KOPT-K1 (cell line): ENCODE results near the gene C18orf54.
"Not testable (repeated sequence)": the region's sequence is repeated elsewhere in the genome, so short reads cannot be mapped to it uniquely, and the experiment has no call there.

ENCODE experiments used
- H3K27ac ChIP-seq: fragments of 200-600 bp; sonication (generic); 2 replicates; pipeline ENCODE4 v1.5.1; 2016; ENCODE audit warnings: antibody characterized with exemption, mild to moderate bottlenecking, low read depth, low read length; ENCODE audit not compliant: poor library complexity, severe bottlenecking
- H3K36me3 ChIP-seq: fragments of 200-600 bp; sonication (generic); 2 replicates; pipeline ENCODE4 v1.5.1; 2017; ENCODE audit warnings: antibody characterized with exemption, mild to moderate bottlenecking, low read length, moderate library complexity; ENCODE audit not compliant: insufficient read depth
- H3K9me3 ChIP-seq: fragments of 200-600 bp; sonication (generic); 2 replicates; pipeline ENCODE4 v1.5.1; 2017; ENCODE audit warnings: antibody characterized with exemption, low read length, mild to moderate bottlenecking; ENCODE audit not compliant: insufficient read depth, poor library complexity, severe bottlenecking

The C18orf54 gene

GRCh38 chr18:54357660-54358494 is at the start of gene C18orf54, which contains the start of gene STARD6:
C18orf54 (plus strand) TSS chr18:54357906; CDS start chr18:54360573, 2,667 bp downstream.
STARD6 (minus strand) TSS chr18:54357858; CDS start chr18:54354573, 3,285 bp downstream.
- no peaks in the 10 kb centered on the region for H3K9me3 ChIP-seq
- peak within 1 kb of the TSS; percentile 81 for H3K27ac ChIP-seq
- peaks cover 11% of the 10 kb centered on the region for H3K36me3 ChIP-seq

- H3K36me3 ChIP-seq, H3K9me3 ChIP-seq, H3K27ac ChIP-seq: not testable (repeated sequence)
These were observed 48.1 kb upstream of the C18orf54 start for GRCh38 chr18:54309564-54309963.

GRCh38 chr18:54316071-54316820 is 41.5 kb upstream of the C18orf54 start:
- Histone ChIP-seq H3K9me3 (no peaks in the 10 kb centered on the region), H3K27ac (no peak overlapping the region), H3K36me3 (no peaks in the 10 kb centered on the region)

- H3K9me3 ChIP-seq: no peaks in the 10 kb centered on the region
- no peaks in the 10 kb centered on the region for H3K36me3 ChIP-seq
- no peak overlapping the region for H3K27ac ChIP-seq
These were observed 34.1 kb upstream of the C18orf54 start for GRCh38 chr18:54323561-54323960.

DNA sequence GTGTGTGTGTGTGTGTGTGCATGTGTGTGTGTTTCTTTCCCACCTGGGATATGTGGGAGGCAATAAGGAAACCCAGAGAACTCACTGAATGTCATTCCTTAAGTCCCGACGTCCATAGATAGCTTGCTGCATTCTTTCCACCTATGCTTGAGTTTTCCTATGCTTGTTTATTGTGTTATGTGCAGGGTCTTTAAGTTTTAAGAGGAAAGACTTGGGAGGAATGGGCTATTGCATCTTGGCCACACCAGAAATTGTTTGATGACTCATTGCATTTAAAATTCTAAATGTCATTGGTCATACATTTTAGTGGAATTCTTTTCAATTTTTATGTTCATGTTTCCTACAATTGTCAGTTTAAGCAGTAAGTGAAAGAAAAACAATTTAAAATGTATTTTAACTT is 33.7 kb upstream of the C18orf54 start:
- H3K27ac ChIP-seq: no peak overlapping the region
- no peaks in the 10 kb centered on the region for H3K36me3 ChIP-seq
- H3K9me3 ChIP-seq: no peaks in the 10 kb centered on the region

- Histone ChIP-seq H3K27ac (no peak overlapping the region), H3K36me3 (no peaks in the 10 kb centered on the region)
These were observed 29.9 kb upstream of the C18orf54 start for GRCh38 chr18:54327818-54328217.

DNA sequence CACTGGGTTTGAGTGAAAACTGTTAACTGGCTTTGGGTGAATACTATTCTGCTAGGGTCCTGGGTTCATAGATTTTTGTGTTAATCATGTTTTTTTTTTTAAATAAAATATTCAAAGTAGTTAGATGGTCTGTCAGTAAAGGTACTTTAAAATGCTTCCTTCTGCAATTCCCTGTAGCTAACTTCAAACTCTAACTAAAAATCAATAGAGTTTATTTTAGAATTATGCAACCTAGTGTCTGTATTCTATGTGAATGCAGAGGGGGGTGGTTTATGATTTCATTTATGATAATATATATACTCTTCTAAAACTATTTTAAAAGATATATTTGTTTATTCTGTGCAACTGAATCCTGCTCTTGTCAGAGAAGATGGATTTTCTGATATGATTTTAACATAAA is 27.9 kb upstream of the C18orf54 start:
- H3K9me3 ChIP-seq: no peaks in the 10 kb centered on the region
- H3K27ac ChIP-seq: no peak overlapping the region
- H3K36me3 ChIP-seq: no peaks in the 10 kb centered on the region

More at GRCh38 chr18:54327818-54328217, 29.9 kb upstream of the C18orf54 start:
- no peaks in the 10 kb centered on the region for H3K9me3 ChIP-seq

GRCh38 chr18:54330768-54331548 is 26.7 kb upstream of the C18orf54 start:
- Histone ChIP-seq H3K9me3 (no peaks in the 10 kb centered on the region), H3K36me3 (no peaks in the 10 kb centered on the region), H3K27ac (no peak overlapping the region)

GRCh38 chr18:54335638-54336173 is 22.0 kb upstream of the C18orf54 start:
- Histone ChIP-seq H3K27ac (no peak overlapping the region), H3K9me3 (peaks cover 20% of the 10 kb centered on the region), H3K36me3 (no peaks in the 10 kb centered on the region)

DNA sequence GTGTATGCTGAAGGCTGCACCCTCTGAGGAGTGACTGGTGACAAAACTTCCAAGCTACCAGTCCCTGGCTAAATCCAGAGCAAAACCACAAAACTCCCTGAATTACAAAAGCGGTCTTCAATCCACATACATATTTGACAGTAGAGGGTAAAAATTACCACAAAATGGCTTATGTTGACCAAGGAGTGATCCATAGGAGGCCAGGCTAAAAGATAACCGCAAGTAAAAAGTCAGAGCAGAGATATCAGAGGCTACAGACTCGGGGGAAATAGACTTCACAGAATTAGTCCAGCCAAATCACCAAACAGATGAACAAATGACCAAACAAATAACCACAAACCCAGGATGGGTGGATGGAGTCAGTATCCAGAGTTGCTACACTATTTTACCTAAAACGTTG is 19.5 kb upstream of the C18orf54 start:
- Histone ChIP-seq H3K27ac (no peak overlapping the region), H3K9me3 (peaks cover 20% of the 10 kb centered on the region), H3K36me3 (no peaks in the 10 kb centered on the region)

DNA sequence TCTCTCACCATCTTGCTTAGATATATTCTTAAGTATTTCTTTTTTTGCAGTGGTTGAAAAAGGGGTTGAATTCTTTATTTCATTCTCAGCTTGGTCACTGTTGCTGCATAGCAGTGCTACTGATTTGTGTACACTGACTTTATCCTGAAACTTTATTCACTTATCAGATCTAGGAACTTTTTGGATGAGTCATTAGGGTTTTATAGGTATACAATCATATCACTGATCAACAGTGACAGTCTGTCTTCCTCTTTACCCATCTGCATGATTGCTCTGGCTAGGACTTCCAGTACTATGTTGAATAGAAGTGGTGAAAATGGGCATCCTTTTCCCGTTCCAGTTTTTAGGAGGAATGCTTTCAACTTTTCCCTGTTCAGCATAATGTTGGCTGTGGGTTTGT is 6.5 kb upstream of the C18orf54 start:
- Histone ChIP-seq H3K36me3 (no peaks in the 10 kb centered on the region), H3K27ac (no peak overlapping the region), H3K9me3 (no peaks in the 10 kb centered on the region)

- Histone ChIP-seq H3K9me3 (no peaks in the 10 kb centered on the region), H3K27ac (peak overlapping the region; percentile 81), H3K36me3 (peaks cover 7% of the 10 kb centered on the region)
These were observed 535 bp upstream of the C18orf54 start for GRCh38 chr18:54357082-54357659.

DNA sequence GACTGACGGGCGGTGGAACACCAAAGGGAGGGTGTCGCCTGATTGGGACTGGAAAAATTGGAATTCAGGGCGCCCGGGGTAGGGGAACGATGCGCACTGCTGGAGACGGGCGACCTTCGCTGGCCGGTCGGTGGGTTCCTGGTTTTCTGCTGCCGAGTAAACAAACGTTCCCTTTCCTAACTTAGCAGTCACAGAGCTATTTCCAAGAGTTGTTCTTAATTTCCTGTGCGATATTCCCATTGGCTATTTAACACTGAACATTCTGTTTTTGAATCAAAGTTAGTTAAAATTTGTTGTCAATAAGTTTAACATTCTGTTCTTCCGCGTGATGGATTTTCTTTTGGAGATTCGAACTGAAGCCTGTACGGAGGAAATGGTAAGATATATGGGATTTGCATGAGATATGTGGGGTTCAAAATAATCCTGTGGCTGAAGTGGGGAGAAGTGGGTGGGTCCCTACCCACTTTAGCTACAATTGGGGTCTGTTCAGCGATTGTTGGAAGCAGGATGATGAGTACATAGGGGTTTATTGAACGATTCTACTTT is 862 bp downstream of the C18orf54 start:
- H3K36me3 ChIP-seq: peaks cover 11% of the 10 kb centered on the region
- H3K9me3 ChIP-seq: no peaks in the 10 kb centered on the region
- peak overlapping the region; percentile 81 for H3K27ac ChIP-seq

GRCh38 chr18:54359233-54359632 is 1.5 kb downstream of the C18orf54 start:
- H3K36me3 ChIP-seq: peaks cover 11% of the 10 kb centered on the region
- no peaks in the 10 kb centered on the region for H3K9me3 ChIP-seq
- no peak overlapping the region for H3K27ac ChIP-seq
